Activated CD4-positive, alpha-beta T cell treated with anti-CD3 and anti-CD28 coated beads, Interleukin-2, amount 10 ng/mL, durations not matched to agents 7 days and 5 days (primary cell): ENCODE data around the gene ITPRID2. TPM values are rescaled to one million over a fixed set of nuclear protein-coding genes. Genes with fewer than 3 reads are reported as not detected.
"Not testable (repeated sequence)": the region's sequence is repeated elsewhere in the genome, so short reads cannot be mapped to it uniquely, and the experiment has no call there.

Experiments used
- CTCF ChIA-PET: fragments of 350-600 bp; sonication (Branson Sonifier 250); formaldehyde crosslinking; loops from one replicate; lab custom pipeline; 2021; ENCODE audit warnings: antibody characterized with exemption; lab: Charles Lee
- POLR2A ChIA-PET: fragments of 350-600 bp; sonication (Branson Sonifier 250); formaldehyde crosslinking; loops from one replicate; lab custom pipeline; 2021; ENCODE audit warnings: antibody characterized with exemption; lab: Charles Lee
- DNase-seq: peaks from one replicate; pipeline ENCODE4 v3.0.0-alpha.2; 2020
- H3K27ac Mint-ChIP-seq: one replicate; pipeline ENCODE4 v1.8.0; 2021; ENCODE audit warnings: mild to moderate bottlenecking, moderate library complexity, mixed read lengths
- H3K27me3 Mint-ChIP-seq: one replicate; pipeline ENCODE4 v1.8.0; 2021; ENCODE audit warnings: mixed read lengths
- H3K36me3 Mint-ChIP-seq: one replicate; pipeline ENCODE4 v1.8.0; 2021; ENCODE audit warnings: low read depth, mixed read lengths
- H3K4me1 Mint-ChIP-seq: one replicate; pipeline ENCODE4 v1.8.0; 2021; ENCODE audit warnings: mixed read lengths
- H3K4me3 Mint-ChIP-seq: one replicate; pipeline ENCODE4 v1.8.0; 2021; ENCODE audit warnings: mild to moderate bottlenecking, moderate library complexity, mixed read lengths
- H3K9me3 Mint-ChIP-seq: one replicate; pipeline ENCODE4 v1.8.0; 2021; ENCODE audit warnings: mixed read lengths
- total RNA-seq, 2 experiments: library from RNA; stranded (reverse); gene quantifications; one replicate each; pipeline ENCODE4 v1.2.3, GENCODE V29; 2021

Gene ITPRID2
- total RNA-seq, 2 experiments from 2014 or later: 56.9 to 68.3 TPM

GRCh38 chr2:181944164-181944913, 52.8 kb downstream of the ITPRID2 start:
- peaks cover 21% of the 10 kb centered on the region for H3K27me3 Mint-ChIP-seq
- CTCF ChIA-PET: no interaction called here
- no peaks in the 10 kb centered on the region for H3K36me3 Mint-ChIP-seq
- POLR2A ChIA-PET: no interaction called here
- no peak overlapping the region for H3K4me3 Mint-ChIP-seq
- DNase-seq: no peak
- no peak overlapping the region for H3K27ac Mint-ChIP-seq
- no peaks in the 10 kb centered on the region for H3K9me3 Mint-ChIP-seq
- no peaks in the 10 kb centered on the region for H3K4me1 Mint-ChIP-seq

- H3K36me3 Mint-ChIP-seq: no peaks in the 10 kb centered on the region
- no peaks in the 10 kb centered on the region for H3K4me1 Mint-ChIP-seq
- no peaks in the 10 kb centered on the region for H3K9me3 Mint-ChIP-seq
- ChIA-PET CTCF (no interaction called here), POLR2A (no interaction called here)
- H3K27ac Mint-ChIP-seq: no peak overlapping the region
- DNase-seq: no peak
- peaks cover 23% of the 10 kb centered on the region for H3K27me3 Mint-ChIP-seq
- H3K4me3 Mint-ChIP-seq: no peak overlapping the region
Measured at GRCh38 chr2:181944914-181945291, 53.4 kb downstream of the ITPRID2 start.

GRCh38 chr2:181946444-181947127, 55.1 kb downstream of the ITPRID2 start:
- ChIA-PET POLR2A (no interaction called here), CTCF (no interaction called here)
- no peaks in the 10 kb centered on the region for H3K9me3 Mint-ChIP-seq
- H3K4me3 Mint-ChIP-seq: no peak overlapping the region
- no peaks in the 10 kb centered on the region for H3K36me3 Mint-ChIP-seq
- no peak for DNase-seq
- no peak overlapping the region for H3K27ac Mint-ChIP-seq
- peaks cover 30% of the 10 kb centered on the region for H3K27me3 Mint-ChIP-seq
- no peaks in the 10 kb centered on the region for H3K4me1 Mint-ChIP-seq

- ChIA-PET CTCF (no interaction called here), POLR2A (no interaction called here)
- no peak for DNase-seq
- peaks cover 29% of the 10 kb centered on the region for H3K27me3 Mint-ChIP-seq
- no peak overlapping the region for H3K4me3 Mint-ChIP-seq
- H3K9me3 Mint-ChIP-seq: no peaks in the 10 kb centered on the region
- H3K27ac Mint-ChIP-seq: no peak overlapping the region
- H3K4me1 Mint-ChIP-seq: no peaks in the 10 kb centered on the region
- no peaks in the 10 kb centered on the region for H3K36me3 Mint-ChIP-seq
Measured at GRCh38 chr2:181947273-181947672, 55.7 kb downstream of the ITPRID2 start.

GRCh38 chr2:181948227-181948626, 56.7 kb downstream of the ITPRID2 start:
- peaks cover 1% of the 10 kb centered on the region for H3K4me1 Mint-ChIP-seq
- CTCF ChIA-PET: no interaction called here
- H3K27me3 Mint-ChIP-seq: peaks cover 25% of the 10 kb centered on the region

GRCh38 chr2:181949047-181949446, 57.5 kb downstream of the ITPRID2 start:
- Mint-ChIP-seq H3K4me1 (peaks cover 9% of the 10 kb centered on the region), H3K4me3 (no peak overlapping the region), H3K36me3 (no peaks in the 10 kb centered on the region), H3K27ac (no peak overlapping the region), H3K9me3 (no peaks in the 10 kb centered on the region), H3K27me3 (peaks cover 23% of the 10 kb centered on the region)
- POLR2A ChIA-PET: no interaction called here
- no peak for DNase-seq
- CTCF ChIA-PET: interaction anchor here (1.1 kb wide), 1 partner anchor 211 kb away, joined by 3 read pairs; no protein-coding TSS in a partner anchor

More at GRCh38 chr2:181948227-181948626, 56.7 kb downstream of the ITPRID2 start:
- POLR2A ChIA-PET: no interaction called here
- H3K36me3 Mint-ChIP-seq: no peaks in the 10 kb centered on the region
- H3K9me3 Mint-ChIP-seq: no peaks in the 10 kb centered on the region
- DNase-seq: no peak
- H3K27ac Mint-ChIP-seq: no peak overlapping the region
- H3K4me3 Mint-ChIP-seq: no peak overlapping the region

- Mint-ChIP-seq H3K9me3 (no peaks in the 10 kb centered on the region), H3K4me1 (peaks cover 17% of the 10 kb centered on the region), H3K4me3 (no peak overlapping the region), H3K27ac (no peak overlapping the region), H3K36me3 (no peaks in the 10 kb centered on the region), H3K27me3 (peaks cover 15% of the 10 kb centered on the region)
- POLR2A ChIA-PET: no interaction called here
- CTCF ChIA-PET: no interaction called here
- no peak for DNase-seq
Measured at GRCh38 chr2:181952404-181953226, 61.1 kb downstream of the ITPRID2 start.

- peak; percentile 71 for DNase-seq
- Mint-ChIP-seq H3K4me1 (peaks cover 17% of the 10 kb centered on the region), H3K27me3 (peaks cover 14% of the 10 kb centered on the region), H3K27ac (no peak overlapping the region), H3K4me3 (peak overlapping the region; percentile 47), H3K9me3 (no peaks in the 10 kb centered on the region), H3K36me3 (no peaks in the 10 kb centered on the region)
- ChIA-PET POLR2A (no interaction called here), CTCF (interaction anchor here (0.6 kb wide), 1 partner anchor 734 kb away, joined by 3 read pairs; no protein-coding TSS in a partner anchor)
Measured at GRCh38 chr2:181953881-181954537, 62.5 kb downstream of the ITPRID2 start.

GRCh38 chr2:181954538-181954883, 63.0 kb downstream of the ITPRID2 start:
- H3K4me3 Mint-ChIP-seq: peak overlapping the region; percentile 47
- POLR2A ChIA-PET: no interaction called here
- no peaks in the 10 kb centered on the region for H3K9me3 Mint-ChIP-seq

GRCh38 chr2:181955010-181955409, 63.5 kb downstream of the ITPRID2 start:
- ChIA-PET POLR2A (no interaction called here), CTCF (no interaction called here)
- Mint-ChIP-seq H3K4me3 (no peak overlapping the region), H3K27me3 (peaks cover 12% of the 10 kb centered on the region), H3K4me1 (peaks cover 17% of the 10 kb centered on the region), H3K27ac (no peak overlapping the region), H3K9me3 (no peaks in the 10 kb centered on the region), H3K36me3 (no peaks in the 10 kb centered on the region)
- DNase-seq: no peak

More at GRCh38 chr2:181954538-181954883, 63.0 kb downstream of the ITPRID2 start:
- CTCF ChIA-PET: no interaction called here
- no peak for DNase-seq
- Mint-ChIP-seq H3K4me1 (peaks cover 17% of the 10 kb centered on the region), H3K27me3 (peaks cover 14% of the 10 kb centered on the region), H3K36me3 (no peaks in the 10 kb centered on the region), H3K27ac (no peak overlapping the region)

GRCh38 chr2:181955866-181956265, 64.3 kb downstream of the ITPRID2 start:
- POLR2A ChIA-PET, CTCF ChIA-PET, H3K9me3 Mint-ChIP-seq: not testable (repeated sequence)

GRCh38 chr2:181957668-181958067, 66.1 kb downstream of the ITPRID2 start:
- no peak overlapping the region for H3K27ac Mint-ChIP-seq
- H3K27me3 Mint-ChIP-seq: peaks cover 9% of the 10 kb centered on the region
- no peaks in the 10 kb centered on the region for H3K36me3 Mint-ChIP-seq
- no peak for DNase-seq
- H3K9me3 Mint-ChIP-seq: no peaks in the 10 kb centered on the region
- ChIA-PET POLR2A (no interaction called here), CTCF (no interaction called here)
- peaks cover 17% of the 10 kb centered on the region for H3K4me1 Mint-ChIP-seq
- no peak overlapping the region for H3K4me3 Mint-ChIP-seq

More at GRCh38 chr2:181955866-181956265, 64.3 kb downstream of the ITPRID2 start:
- not testable (repeated sequence) for H3K4me3 Mint-ChIP-seq, H3K27ac Mint-ChIP-seq, DNase-seq, H3K36me3 Mint-ChIP-seq
- peaks cover 17% of the 10 kb centered on the region for H3K4me1 Mint-ChIP-seq
- H3K27me3 Mint-ChIP-seq: peaks cover 15% of the 10 kb centered on the region
